ENCODE results near the gene SLC37A4.
A peak's percentile ranks its signal among the peaks of the same experiment; 100 is the strongest.

SLC37A4 gene

GRCh38 chr11:118998822-118999221 lies 31.9 kb downstream of the SLC37A4 start:
- H3K9ac ChIP-seq (ENCODE audit: low read length) = peak overlapping the region; percentile 79
- H3F3A ChIP-seq (ENCODE audit: insufficient read depth) = no peaks in the 10 kb centered on the region
- H3K36me3 ChIP-seq (ENCODE audit: low read length) = 0 out of 2 replicates have a peak, but pooled peaks cover 4% of the 10 kb centered on the region
- peak overlapping the region; percentile 74 for H3K4me2 ChIP-seq (ENCODE audit: low read depth, low read length, poor library complexity, severe bottlenecking)
- 0 out of 2 replicates have a peak overlapping the region, but pooled peaks have one; percentile 5 for H3K27ac ChIP-seq (ENCODE audit: low read depth, low read length)
- H4K20me1 ChIP-seq (ENCODE audit: low read depth, low read length) = no peaks in the 10 kb centered on the region
- no peaks in the 10 kb centered on the region for H3K27me3 ChIP-seq (ENCODE audit: low read length)
- H3K4me3 ChIP-seq (ENCODE audit: insufficient read depth, low read length, poor library complexity, severe bottlenecking) = peak overlapping the region; percentile 73
- H3K79me2 ChIP-seq (ENCODE audit: insufficient read depth, low read length) = peaks cover 40% of the 10 kb centered on the region
- no peaks in the 10 kb centered on the region for H3K9me2 ChIP-seq (replicated peaks; ENCODE audit: insufficient read depth, low read length)
- no peak overlapping the region for H2AFZ ChIP-seq (ENCODE audit: low read depth, low read length, severe bottlenecking)
- TF ChIP-seq, protein P1, sequence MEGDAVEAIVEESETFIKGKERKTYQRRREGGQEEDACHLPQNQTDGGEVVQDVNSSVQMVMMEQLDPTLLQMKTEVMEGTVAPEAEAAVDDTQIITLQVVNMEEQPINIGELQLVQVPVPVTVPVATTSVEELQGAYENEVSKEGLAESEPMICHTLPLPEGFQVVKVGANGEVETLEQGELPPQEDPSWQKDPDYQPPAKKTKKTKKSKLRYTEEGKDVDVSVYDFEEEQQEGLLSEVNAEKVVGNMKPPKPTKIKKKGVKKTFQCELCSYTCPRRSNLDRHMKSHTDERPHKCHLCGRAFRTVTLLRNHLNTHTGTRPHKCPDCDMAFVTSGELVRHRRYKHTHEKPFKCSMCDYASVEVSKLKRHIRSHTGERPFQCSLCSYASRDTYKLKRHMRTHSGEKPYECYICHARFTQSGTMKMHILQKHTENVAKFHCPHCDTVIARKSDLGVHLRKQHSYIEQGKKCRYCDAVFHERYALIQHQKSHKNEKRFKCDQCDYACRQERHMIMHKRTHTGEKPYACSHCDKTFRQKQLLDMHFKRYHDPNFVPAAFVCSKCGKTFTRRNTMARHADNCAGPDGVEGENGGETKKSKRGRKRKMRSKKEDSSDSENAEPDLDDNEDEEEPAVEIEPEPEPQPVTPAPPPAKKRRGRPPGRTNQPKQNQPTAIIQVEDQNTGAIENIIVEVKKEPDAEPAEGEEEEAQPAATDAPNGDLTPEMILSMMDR (IDR thresholded peaks at IDR 0.05; ENCODE audit: insufficient read depth, low read length, poor library complexity, severe bottlenecking) = no peak
- no peak for TF ChIP-seq EZH2phosphoT487 (conservative IDR thresholded peaks at IDR 0.05; ENCODE audit: low read length)
- H3K9me3 ChIP-seq (ENCODE audit: insufficient read depth, low read length) = no peaks in the 10 kb centered on the region

GRCh38 chr11:118998388-118998717 lies 32.3 kb downstream of the SLC37A4 start:
- peak overlapping the region; percentile 79 for H3K9ac ChIP-seq (ENCODE audit: low read length)
- H4K20me1 ChIP-seq (ENCODE audit: low read depth, low read length) = no peaks in the 10 kb centered on the region
- H2AFZ ChIP-seq (ENCODE audit: low read depth, low read length, severe bottlenecking) = peak overlapping the region; percentile 70
- peak overlapping the region; percentile 5; the same call in 1 of the 2 replicates for H3K27ac ChIP-seq (ENCODE audit: low read depth, low read length)
- peaks cover 40% of the 10 kb centered on the region for H3K79me2 ChIP-seq (ENCODE audit: insufficient read depth, low read length)
- H3K36me3 ChIP-seq (ENCODE audit: low read length) = 0 out of 2 replicates have a peak, but pooled peaks cover 4% of the 10 kb centered on the region
- peak overlapping the region; percentile 73 for H3K4me3 ChIP-seq (ENCODE audit: insufficient read depth, low read length, poor library complexity, severe bottlenecking)
- H3F3A ChIP-seq (ENCODE audit: insufficient read depth) = no peaks in the 10 kb centered on the region
- TF ChIP-seq, protein P1 (IDR thresholded peaks at IDR 0.05; ENCODE audit: insufficient read depth, low read length, poor library complexity, severe bottlenecking) = no peak
- no peak for TF ChIP-seq EZH2phosphoT487 (conservative IDR thresholded peaks at IDR 0.05; ENCODE audit: low read length)
- H3K27me3 ChIP-seq (ENCODE audit: low read length) = no peaks in the 10 kb centered on the region
- no peaks in the 10 kb centered on the region for H3K9me3 ChIP-seq (ENCODE audit: insufficient read depth, low read length)
- peak overlapping the region; percentile 74 for H3K4me2 ChIP-seq (ENCODE audit: low read depth, low read length, poor library complexity, severe bottlenecking)
- no peaks in the 10 kb centered on the region for H3K9me2 ChIP-seq (replicated peaks; ENCODE audit: insufficient read depth, low read length)

- Histone ChIP-seq H3K4me3 (ENCODE audit: insufficient read depth, low read length, poor library complexity, severe bottlenecking) (peak within 1 kb of the TSS; percentile 73), H3K4me2 (ENCODE audit: low read depth, low read length, poor library complexity, severe bottlenecking) (peak within 1 kb of the TSS; percentile 74), H3K27ac (ENCODE audit: low read depth, low read length) (peak within 1 kb of the TSS; percentile 51), H3K9me3 (ENCODE audit: insufficient read depth, low read length) (no peaks in the 10 kb centered on the region), H3F3A (ENCODE audit: insufficient read depth) (no peaks in the 10 kb centered on the region), H4K20me1 (ENCODE audit: low read depth, low read length) (no peaks in the 10 kb centered on the region), H3K27me3 (ENCODE audit: low read length) (no peaks in the 10 kb centered on the region), H3K9ac (ENCODE audit: low read length) (peak within 1 kb of the TSS; percentile 79), H3K9me2 (replicated peaks; ENCODE audit: insufficient read depth, low read length) (no peaks in the 10 kb centered on the region), H3K36me3 (ENCODE audit: low read length) (no peaks in the 10 kb centered on the region), H3K79me2 (ENCODE audit: insufficient read depth, low read length) (peaks cover 40% of the 10 kb centered on the region), H2AFZ (ENCODE audit: low read depth, low read length, severe bottlenecking) (peak within 1 kb of the TSS; percentile 70)
- TF ChIP-seq, protein P1 (IDR thresholded peaks at IDR 0.05; ENCODE audit: insufficient read depth, low read length, poor library complexity, severe bottlenecking) = no peak
- no peak for TF ChIP-seq EZH2phosphoT487 (conservative IDR thresholded peaks at IDR 0.05; ENCODE audit: low read length)
Observed at GRCh38 chr11:118997627-118998387, 32.9 kb downstream of the SLC37A4 start, which contains the start of gene CENATAC. Gene CENATAC (plus strand): TSS chr11:118998138. CDS start chr11:118998198, 60 bp downstream.
